ENCODE data around the gene EIF2B1. TPM values are rescaled to one million over a fixed set of nuclear protein-coding genes. Genes with fewer than 3 reads are reported as not detected.
A peak's percentile ranks its signal among the peaks of the same experiment; 100 is the strongest.

EIF2B1 gene
- total RNA-seq, 6 donors from 2014 or later: 41.2 to 144 (median 74.0) TPM

DNA sequence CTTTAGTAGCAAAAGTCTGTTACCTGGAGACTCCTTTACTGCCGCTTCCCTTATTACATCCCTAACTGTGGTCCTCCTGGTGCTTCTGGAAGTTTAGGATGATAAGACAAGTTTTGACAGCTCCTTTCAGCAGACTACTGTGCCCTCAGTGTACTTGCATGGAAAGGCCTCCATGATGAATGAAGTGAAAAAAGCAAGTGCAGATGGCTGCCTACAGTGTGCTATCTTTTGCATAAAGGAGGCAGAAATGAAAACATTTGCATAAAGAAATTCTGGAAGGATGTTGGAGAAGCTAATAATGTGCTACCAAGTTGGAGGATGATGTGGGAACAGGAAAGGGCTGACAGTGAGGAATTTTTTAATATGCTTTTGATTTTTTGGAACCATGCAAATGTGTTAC is 42.0 kb upstream of the EIF2B1 start:
- no peak overlapping the region for H3K4me3 ChIP-seq
- DNase-seq (no peak), ATAC-seq (ENCODE audit: low FRiP score in 2 of 2) (no peak)
- H3K36me3 ChIP-seq: peaks cover 0 to 31% (median 11%) of the 10 kb centered on the region in 4 donors
- no peaks in the 10 kb centered on the region for H3K27me3 ChIP-seq
- H3K4me1 ChIP-seq: peaks cover 8 to 13% (median 9%) of the 10 kb centered on the region in 4 donors
- 100% methylated on average over 1 of the region's 1 CpG for WGBS, 2 donors
- no peaks in the 10 kb centered on the region for H3K9me3 ChIP-seq
- TF ChIP-seq POLR2AphosphoS5 (IDR thresholded peaks at IDR 0.05) (no peak), POLR2A (IDR thresholded peaks at IDR 0.05) (no peak), EP300 (IDR thresholded peaks at IDR 0.05) (no peak)
- TF ChIP-seq, protein P1, sequence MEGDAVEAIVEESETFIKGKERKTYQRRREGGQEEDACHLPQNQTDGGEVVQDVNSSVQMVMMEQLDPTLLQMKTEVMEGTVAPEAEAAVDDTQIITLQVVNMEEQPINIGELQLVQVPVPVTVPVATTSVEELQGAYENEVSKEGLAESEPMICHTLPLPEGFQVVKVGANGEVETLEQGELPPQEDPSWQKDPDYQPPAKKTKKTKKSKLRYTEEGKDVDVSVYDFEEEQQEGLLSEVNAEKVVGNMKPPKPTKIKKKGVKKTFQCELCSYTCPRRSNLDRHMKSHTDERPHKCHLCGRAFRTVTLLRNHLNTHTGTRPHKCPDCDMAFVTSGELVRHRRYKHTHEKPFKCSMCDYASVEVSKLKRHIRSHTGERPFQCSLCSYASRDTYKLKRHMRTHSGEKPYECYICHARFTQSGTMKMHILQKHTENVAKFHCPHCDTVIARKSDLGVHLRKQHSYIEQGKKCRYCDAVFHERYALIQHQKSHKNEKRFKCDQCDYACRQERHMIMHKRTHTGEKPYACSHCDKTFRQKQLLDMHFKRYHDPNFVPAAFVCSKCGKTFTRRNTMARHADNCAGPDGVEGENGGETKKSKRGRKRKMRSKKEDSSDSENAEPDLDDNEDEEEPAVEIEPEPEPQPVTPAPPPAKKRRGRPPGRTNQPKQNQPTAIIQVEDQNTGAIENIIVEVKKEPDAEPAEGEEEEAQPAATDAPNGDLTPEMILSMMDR (IDR thresholded peaks at IDR 0.05): no peak
- H3K27ac ChIP-seq: no peak overlapping the region

DNA sequence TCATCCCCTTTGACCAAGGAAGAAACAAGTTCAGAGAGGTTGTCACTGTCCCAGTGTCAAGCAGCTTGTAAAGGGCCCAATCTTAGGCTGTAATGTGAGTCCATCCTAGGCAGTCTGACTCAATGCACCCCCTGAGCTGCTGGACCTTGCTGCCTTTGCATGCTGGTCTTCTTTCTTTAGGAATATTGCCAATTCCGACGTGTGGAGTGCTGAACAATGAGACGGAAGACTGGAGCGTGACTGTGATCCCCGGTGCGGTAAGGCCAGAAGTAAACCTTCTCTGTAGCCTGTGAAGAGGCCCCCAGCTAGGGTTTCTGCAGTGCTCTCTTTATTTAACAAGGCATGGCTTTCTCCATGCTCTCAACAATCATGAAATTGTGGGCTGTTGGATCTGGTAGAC is 38.4 kb upstream of the EIF2B1 start:
- no peak for DNase-seq
- peak overlapping the region in 3 of 4 donors; percentile 73 to 97 (median 89) for H3K4me3 ChIP-seq

DNA sequence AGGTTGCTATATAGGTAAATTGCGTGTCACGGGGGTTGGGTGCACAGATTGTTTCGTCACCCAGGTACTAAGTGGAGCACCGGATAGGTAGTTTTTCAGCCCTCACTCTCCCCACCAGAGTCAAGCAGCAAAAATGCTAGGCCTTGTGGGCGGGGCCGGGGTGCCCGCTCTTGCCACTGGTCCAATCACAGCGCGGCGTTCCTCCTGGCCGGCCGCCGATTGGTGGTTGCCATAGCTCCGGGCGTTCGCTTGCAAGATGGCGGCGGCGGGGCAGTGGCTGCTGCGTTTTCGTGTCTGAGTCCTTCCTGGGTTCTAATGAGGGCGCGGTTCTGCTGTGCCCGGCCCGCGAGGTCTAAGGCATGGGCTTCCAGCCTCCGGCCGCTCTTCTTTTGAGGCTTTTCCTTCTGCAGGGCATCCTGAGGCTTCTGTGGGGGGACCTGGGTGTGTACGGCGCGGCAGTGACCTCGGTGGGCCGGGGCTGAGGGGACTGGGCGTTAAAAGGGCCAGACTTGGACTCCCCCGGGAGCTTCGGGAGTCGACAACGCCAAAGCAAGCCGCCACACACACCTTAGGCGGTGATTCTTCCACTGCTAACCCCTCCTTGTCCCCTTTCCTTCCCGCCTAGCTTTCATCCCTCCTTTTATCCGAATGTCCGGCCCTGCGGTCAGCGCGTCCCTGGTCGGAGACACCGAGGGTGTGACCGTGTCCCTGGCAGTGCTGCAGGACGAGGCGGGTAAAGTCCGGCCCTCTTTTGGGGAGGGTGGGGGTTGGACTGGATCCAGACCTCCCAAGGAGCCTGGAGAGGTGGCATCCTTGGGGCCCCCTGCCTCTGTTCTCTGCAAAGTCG is 37.6 kb upstream of the EIF2B1 start, which contains the start of gene TCTN2:
Gene TCTN2, plus strand, starts transcription at position 232 of the 847 bp plus-strand sequence. Its CDS starts 128 bp downstream, at position 360.
- peaks cover 0 to 15% (median 10%) of the 10 kb centered on the region in 4 donors for H3K36me3 ChIP-seq
- H3K4me1 ChIP-seq: peaks cover 8 to 13% (median 10%) of the 10 kb centered on the region in 4 donors
- DNase-seq: peak; percentile 96 to 99
- peak within 1 kb of the TSS in 3 of 4 donors; percentile 50 to 63 (median 63) for H3K27ac ChIP-seq
- TF ChIP-seq POLR2AphosphoS5 (IDR thresholded peaks at IDR 0.05) (peak in 1 of 2 donors; percentile 41), POLR2A (IDR thresholded peaks at IDR 0.05) (peak in 3 of 4 donors; percentile 19 to 53 (median 33)), EP300 (IDR thresholded peaks at IDR 0.05) (no peak)
- H3K4me3 ChIP-seq: peak within 1 kb of the TSS; percentile 73 to 97 (median 84)
- no peaks in the 10 kb centered on the region for H3K27me3 ChIP-seq
- H3K9me3 ChIP-seq: no peaks in the 10 kb centered on the region
- 2 to 4% methylated on average over 23 to 47 of the region's 53 CpGs for WGBS, 2 donors
- ATAC-seq (ENCODE audit: low FRiP score in 2 of 2): peak; percentile 97 to 100

More for the DNA sequence above, 38.4 kb upstream of the EIF2B1 start:
- Histone ChIP-seq H3K27me3 (no peaks in the 10 kb centered on the region), H3K4me1 (peaks cover 8 to 13% (median 10%) of the 10 kb centered on the region in 4 donors), H3K27ac (peak overlapping the region in 1 of 4 donors; percentile 63), H3K36me3 (peaks cover 0 to 16% (median 10%) of the 10 kb centered on the region in 4 donors), H3K9me3 (no peaks in the 10 kb centered on the region)
- ATAC-seq (ENCODE audit: low FRiP score in 2 of 2): no peak
- TF ChIP-seq, protein P1 (IDR thresholded peaks at IDR 0.05): no peak
- TF ChIP-seq POLR2A (IDR thresholded peaks at IDR 0.05): no peak
- no peak for TF ChIP-seq EP300 (IDR thresholded peaks at IDR 0.05)
- TF ChIP-seq POLR2AphosphoS5 (IDR thresholded peaks at IDR 0.05): no peak
- 61 to 70% methylated on average over 6 of the region's 6 CpGs for WGBS, 2 donors

DNA sequence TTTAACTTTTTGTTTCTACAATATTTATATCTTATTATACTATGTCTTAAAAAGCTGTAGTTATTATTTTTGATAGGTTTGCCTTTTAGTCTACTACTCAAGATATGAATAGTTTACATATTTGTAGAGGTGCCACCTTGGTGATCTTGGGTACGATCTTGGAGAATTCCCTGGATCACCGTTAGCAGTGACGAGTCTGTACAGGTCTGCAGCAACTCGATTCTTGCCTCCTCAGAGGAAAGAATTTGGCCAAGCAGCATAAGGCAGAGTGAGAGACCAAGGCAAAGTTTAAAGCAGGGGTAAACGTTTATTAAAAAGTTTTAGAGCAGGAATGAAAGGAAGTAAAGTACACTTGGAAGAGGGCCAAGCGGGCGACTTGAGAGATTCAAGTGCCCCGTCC is 34.3 kb upstream of the EIF2B1 start:
- no peak overlapping the region for H3K27ac ChIP-seq
- peaks cover 8 to 13% (median 10%) of the 10 kb centered on the region in 4 donors for H3K4me1 ChIP-seq
- ATAC-seq (ENCODE audit: low FRiP score in 2 of 2) (no peak), DNase-seq (no peak)
- H3K36me3 ChIP-seq: no peaks in the 10 kb centered on the region
- H3K27me3 ChIP-seq: no peaks in the 10 kb centered on the region
- WGBS, 2 donors: 70 to 76% methylated on average over 8 of the region's 8 CpGs
- H3K4me3 ChIP-seq: peak overlapping the region in 1 of 4 donors; percentile 13
- H3K9me3 ChIP-seq: no peaks in the 10 kb centered on the region
- TF ChIP-seq EP300 (IDR thresholded peaks at IDR 0.05): no peak
- no peak for TF ChIP-seq POLR2AphosphoS5 (IDR thresholded peaks at IDR 0.05)
- no peak for TF ChIP-seq POLR2A (IDR thresholded peaks at IDR 0.05)
- TF ChIP-seq, protein P1 (IDR thresholded peaks at IDR 0.05): no peak

DNA sequence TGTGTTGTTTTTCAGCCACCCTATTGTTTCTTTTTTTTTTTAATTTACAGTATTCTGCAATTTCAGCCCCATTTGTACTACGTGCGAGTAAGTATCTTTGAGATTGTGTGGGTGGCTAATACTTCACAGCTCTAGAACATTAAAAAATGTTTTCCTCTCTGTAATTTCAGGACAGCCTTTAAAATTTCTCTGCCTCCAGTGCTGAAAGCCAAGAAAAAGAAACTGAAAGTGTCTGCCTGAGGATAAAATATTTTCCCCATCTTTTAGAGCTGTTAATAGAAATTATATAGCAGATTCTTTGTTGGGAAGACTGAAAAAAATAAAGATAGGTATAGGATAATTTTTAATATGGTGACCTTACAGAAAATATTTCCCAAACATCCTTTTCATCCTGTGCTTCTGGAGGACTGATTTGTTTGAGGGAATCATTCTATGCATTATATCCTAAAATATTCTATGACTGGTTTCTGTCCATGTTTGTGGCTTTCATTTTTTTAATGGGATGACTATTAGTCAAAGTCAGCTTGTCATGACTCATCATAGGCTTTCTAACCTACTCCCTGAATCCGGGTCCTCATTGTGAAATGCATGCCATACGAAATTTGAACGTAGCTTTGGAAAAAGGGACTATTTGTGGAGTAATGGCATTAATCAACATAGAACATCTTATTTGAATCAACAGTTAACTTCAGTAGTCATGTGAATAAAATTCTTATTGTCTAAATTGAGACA is 26.7 kb upstream of the EIF2B1 start:
- Histone ChIP-seq H3K27ac (peak overlapping the region in 2 of 4 donors; percentile 8 to 26), H3K27me3 (no peaks in the 10 kb centered on the region), H3K4me3 (no peak overlapping the region), H3K4me1 (peaks cover 0 to 2% (median 0%) of the 10 kb centered on the region in 4 donors), H3K36me3 (peaks cover 0 to 41% (median 22%) of the 10 kb centered on the region in 4 donors), H3K9me3 (no peaks in the 10 kb centered on the region)
- TF ChIP-seq POLR2AphosphoS5 (IDR thresholded peaks at IDR 0.05) (no peak), EP300 (IDR thresholded peaks at IDR 0.05) (peak in 1 of 4 donors; percentile 20)
- TF ChIP-seq, protein P1 (IDR thresholded peaks at IDR 0.05): no peak
- 84 to 87% methylated on average over 5 of the region's 5 CpGs for WGBS, 2 donors
- no peak for ATAC-seq (ENCODE audit: low FRiP score in 2 of 2)
- DNase-seq: no peak

Data from upper lobe of left lung (tissue), 6 donors.